ENCODE data around the gene CADM2. TPM values are rescaled to one million over a fixed set of nuclear protein-coding genes. Genes with fewer than 3 reads are reported as not detected.

The CADM2 gene
- total RNA-seq, 1 experiment from 2014 or later: 10.9 TPM

- Histone ChIP-seq H4K91ac (ENCODE audit: insufficient read length, low read depth, low read length) (no peak overlapping the region), H4K20me1 (ENCODE audit: control insufficient read depth, insufficient read depth, insufficient read length) (no peaks in the 10 kb centered on the region), H3K4me1 (ENCODE audit: insufficient read depth, low read length) (no peaks in the 10 kb centered on the region; the same call in 1 of the 2 replicates), H2BK20ac (ENCODE audit: low read depth, low read length, poor library complexity, severe bottlenecking) (no peak overlapping the region), H3T11ph (ENCODE audit: low read length) (no peak overlapping the region), H3K4me2 (ENCODE audit: insufficient read depth, insufficient read length, low read length) (no peak overlapping the region), H3K9ac (ENCODE audit: extremely low read depth, insufficient read length, low read length) (no peak overlapping the region), H3K14ac (ENCODE audit: insufficient read depth, low read length) (no peak overlapping the region), H3K4ac (ENCODE audit: low read depth, low read length) (no peak overlapping the region), H3K18ac (ENCODE audit: insufficient read length, low read depth, low read length) (no peak overlapping the region), H3K23me2 (ENCODE audit: insufficient read length, low read depth, low read length, poor library complexity, severe bottlenecking) (no peaks in the 10 kb centered on the region), H3K27ac (ENCODE audit: insufficient read length, low read depth, low read length) (no peak overlapping the region), H3K79me1 (ENCODE audit: insufficient read depth, low read depth, low read length, poor library complexity, severe bottlenecking) (no peaks in the 10 kb centered on the region), H3K23ac (ENCODE audit: insufficient read length, low read depth, low read length) (no peak overlapping the region), H3K79me2 (ENCODE audit: insufficient read depth, low read length) (no peaks in the 10 kb centered on the region), H2AFZ (ENCODE audit: low read length) (no peak overlapping the region), H2BK5ac (ENCODE audit: insufficient read length, low read length) (no peak overlapping the region), H3K27me3 (ENCODE audit: insufficient read depth, low read length) (no peaks in the 10 kb centered on the region), H2BK15ac (ENCODE audit: low read depth, low read length) (no peak overlapping the region), H3K9me3 (ENCODE audit: control insufficient read depth, low read depth, low read length) (peaks cover 4% of the 10 kb centered on the region), H2BK120ac (ENCODE audit: low read depth, low read length, poor library complexity, severe bottlenecking) (no peak overlapping the region), H3K56ac (ENCODE audit: insufficient read length, low read depth, low read length) (no peak overlapping the region), H4K8ac (replicated peaks; ENCODE audit: insufficient read length, low read depth, low read length) (no peak overlapping the region), H2AK5ac (ENCODE audit: insufficient read length, low read length) (no peak overlapping the region), H2BK12ac (ENCODE audit: insufficient read length, low read depth, low read length) (no peak overlapping the region), H4K5ac (ENCODE audit: insufficient read length, low read depth, low read length) (no peak overlapping the region)
- no peak for DNase-seq
- no peak for TF ChIP-seq CTCF (conservative IDR thresholded peaks at IDR 0.05)
- Mint-ChIP-seq H3K4me3 (no peak overlapping the region), H3K9me3 (peaks cover 30% of the 10 kb centered on the region in 2 experiments), H3K4me1 (peaks cover 30 to 31% of the 10 kb centered on the region in 2 experiments), H3K27me3 (ENCODE audit: low read depth) (no peaks in the 10 kb centered on the region), H3K27ac (peak overlapping the region; percentile 42 to 96 (median 79); a peak in 6 of 7 replicates), H3K36me3 (ENCODE audit: insufficient read depth in 1 of 3, low read depth in 3 of 3) (peaks cover 9 to 32% (median 17%) of the 10 kb centered on the region in 3 experiments)
- no CpG with 5 or more reads among the region's 1 CpG for WGBS (ENCODE audit: extremely low coverage, insufficient read length, low lambda C conversion rate)
Measured at GRCh38 chr3:86104154-86104553, 1145.4 kb downstream of the CADM2 start.

Measured in H9 (cell line).